Measurements from ENCODE around the gene ACSL3.
"Not testable (repeated sequence)": the region's sequence is repeated elsewhere in the genome, so short reads cannot be mapped to it uniquely, and the experiment has no call there.

The ACSL3 gene

DNA sequence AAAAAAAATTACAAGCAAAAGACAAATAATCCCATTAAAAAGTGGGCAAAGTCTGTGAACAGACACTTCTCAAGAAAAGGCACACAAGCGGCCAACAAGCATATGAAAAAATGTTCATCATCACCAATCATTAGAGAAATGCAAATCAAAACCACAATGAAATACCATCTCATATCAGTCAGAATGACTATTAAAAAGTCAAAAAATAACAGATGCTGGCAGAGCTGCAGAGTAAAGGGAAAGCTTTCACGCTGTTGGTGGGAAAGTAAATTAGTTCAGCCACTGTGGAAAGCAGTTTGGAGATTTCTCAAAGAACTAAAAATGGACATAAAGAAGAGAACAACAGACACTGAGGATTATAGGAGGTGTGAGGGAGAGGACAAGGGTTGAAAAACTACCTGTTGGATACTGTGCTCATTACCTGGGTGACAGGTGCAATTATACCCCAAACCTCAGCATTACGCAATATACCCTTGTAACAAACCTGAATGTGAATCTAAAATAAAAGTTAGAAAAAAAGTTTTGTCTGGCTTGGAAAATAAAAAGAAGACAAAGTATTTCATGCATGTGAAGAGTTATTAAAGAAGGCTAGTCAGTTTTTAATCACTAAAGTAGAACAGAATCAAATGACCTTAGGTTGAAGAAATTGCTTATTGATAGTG is 8.7 kb upstream of the ACSL3 start:
- no peak for DNase-seq

DNA sequence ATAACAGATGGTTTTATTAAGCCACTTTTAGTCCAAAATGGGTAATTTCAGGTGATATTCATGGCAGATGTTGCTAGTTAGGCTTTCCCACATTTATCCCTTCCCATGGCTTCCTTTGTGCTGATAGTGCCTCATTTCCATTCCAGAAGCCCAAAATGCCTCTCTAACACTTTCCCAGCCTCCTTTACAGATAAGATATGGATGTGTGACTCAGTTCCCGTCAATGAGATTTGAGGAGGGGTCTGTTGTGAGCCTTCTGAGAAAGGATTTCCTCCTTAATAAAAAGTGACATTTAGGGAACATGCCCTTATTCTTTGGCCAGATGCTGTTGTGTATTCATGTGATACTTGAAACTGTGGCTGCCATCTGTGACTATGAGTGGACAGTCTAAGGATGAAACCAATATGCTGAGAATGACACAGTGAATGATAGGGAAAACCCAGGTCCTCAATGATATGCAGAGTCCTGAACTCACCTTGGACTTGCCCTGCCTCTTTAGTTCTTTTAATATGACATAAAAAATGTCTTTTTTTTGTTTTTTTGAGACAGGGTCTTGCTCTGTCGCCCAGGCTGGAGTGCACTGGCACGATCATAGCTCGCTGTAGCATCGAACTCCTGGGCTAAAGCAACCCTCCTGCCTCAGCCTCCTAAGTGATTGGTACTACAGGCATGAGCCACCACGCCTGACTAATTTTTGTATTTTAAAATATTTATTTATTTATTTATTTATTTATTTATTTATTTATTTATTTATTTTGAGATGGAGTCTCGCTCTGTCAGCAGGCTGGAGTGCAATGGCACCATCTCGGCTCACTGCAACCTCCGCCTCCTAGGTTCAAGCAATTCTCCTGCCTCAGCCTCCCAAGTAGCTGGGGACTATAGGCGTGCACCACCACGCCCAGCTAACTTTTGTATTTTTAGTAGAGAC is 5.8 kb upstream of the ACSL3 start:
- no peak for DNase-seq

- DNase-seq = peak in 5 of 56 donors; percentile 2 to 18 (median 10)
Measured at GRCh38 chr2:222859786-222860612, 837 bp upstream of the ACSL3 start.

GRCh38 chr2:222861411-222862105 is 722 bp downstream of the ACSL3 start:
- peak in 24 of 56 donors; percentile 16 to 61 (median 42) for DNase-seq

DNA sequence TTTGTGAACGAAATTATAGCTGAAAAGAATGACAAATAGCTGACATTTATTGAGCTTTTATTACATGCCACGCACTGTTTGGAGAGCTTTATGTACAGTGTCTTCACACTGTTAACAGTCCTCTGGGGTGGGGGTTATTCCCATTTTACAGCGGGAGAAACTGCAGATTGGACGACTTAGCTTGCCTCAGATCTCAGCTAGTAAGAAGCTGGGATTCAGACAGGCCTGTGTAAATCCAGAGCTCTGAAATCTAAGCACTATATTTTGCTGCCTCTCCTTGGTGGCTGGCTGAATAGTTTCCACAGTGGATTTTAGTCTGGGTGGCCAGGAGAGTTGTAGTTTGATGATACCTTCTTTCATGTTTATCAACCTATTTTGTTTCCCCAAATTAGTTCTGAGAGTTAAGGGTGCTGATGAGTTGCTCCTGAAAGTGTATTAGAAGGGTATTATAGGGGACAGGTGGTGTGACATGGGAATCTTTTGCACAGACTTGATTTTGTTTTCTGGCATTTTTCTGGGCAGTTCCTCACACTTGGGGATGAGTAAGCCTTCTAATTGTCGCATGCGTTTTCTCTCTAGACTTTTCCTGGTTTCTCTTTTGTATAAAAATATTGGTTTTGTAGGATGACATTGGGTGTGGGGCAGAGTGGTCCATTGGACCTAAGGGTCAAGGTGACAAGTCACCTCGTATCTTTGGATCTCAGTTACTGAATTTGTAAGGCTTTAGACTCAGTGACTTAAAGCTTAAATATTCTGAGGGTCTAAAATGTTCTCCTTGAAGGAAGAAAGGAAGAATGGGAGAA is 1.5 kb downstream of the ACSL3 start:
- peak in 24 of 56 donors; percentile 4 to 64 (median 20) for DNase-seq

DNA sequence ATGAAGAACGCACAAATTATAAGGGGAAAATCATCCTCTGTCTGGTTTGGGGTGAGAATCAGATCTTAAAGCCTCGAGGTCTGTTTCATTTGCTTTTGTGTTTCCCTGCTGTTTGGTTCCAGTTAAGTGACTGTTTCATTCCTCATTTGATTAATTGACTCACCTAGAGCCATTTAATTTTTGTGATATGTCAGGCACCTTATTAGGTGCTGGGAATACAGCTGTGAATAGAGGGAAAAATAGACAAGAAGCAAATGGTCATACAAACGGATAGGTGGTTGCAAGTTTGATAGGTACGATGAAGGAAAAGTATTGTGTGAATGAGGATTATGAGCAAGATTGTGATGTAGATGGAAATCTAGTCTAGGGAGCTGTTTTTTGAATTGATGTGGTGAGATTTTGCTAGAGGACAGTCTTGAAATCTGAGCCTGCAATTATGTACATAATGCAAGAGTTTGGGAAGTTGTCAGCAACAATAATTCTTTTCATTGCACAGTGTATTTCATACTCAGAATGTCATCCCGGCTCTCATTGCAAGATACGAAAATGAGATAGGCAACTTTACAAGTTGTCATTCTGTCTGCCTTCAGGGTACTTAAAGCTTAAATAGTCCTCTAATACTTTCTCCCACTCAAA is 2.2 kb downstream of the ACSL3 start:
- DNase-seq = no peak

DNA sequence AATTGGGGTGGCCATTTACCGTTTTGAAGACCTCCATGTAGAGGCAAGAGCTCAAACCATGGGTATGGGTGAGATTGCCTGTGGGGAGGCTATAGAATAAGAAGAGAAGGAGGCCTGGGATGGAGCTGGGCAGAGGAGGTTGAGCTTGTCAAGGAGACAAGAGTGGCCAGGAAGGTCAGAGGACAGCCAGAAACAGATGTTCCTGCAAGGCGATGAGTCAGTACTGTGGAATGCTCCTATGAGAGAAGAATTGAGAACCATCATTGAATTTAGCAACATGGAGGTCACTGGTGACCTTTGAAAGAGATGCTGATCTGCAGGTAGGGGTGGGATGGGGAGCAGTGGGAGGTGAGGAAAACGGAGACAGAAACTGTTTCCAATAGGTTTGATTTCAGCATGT is 3.5 kb downstream of the ACSL3 start:
- DNase-seq = peak in 1 of 56 donors; percentile 8

DNA sequence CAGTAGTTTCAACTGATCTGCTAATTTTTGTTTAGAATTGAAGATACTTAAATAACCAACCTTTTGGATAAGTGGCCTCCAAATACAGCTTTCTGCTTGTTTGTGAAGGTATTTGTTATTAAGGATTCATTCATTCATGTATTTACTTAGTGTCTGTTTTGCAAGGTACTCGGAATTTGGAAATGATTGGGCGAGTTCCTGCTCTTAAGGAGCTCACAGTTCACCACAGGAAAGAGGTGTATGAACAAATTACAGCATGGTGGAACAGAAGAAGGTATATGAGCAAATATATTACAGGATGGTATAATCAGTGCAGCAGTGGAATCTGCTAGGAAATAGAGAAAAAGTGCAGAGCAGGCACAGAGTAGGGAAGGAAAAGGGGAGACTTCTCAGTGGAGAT is 4.5 kb downstream of the ACSL3 start:
- no peak for DNase-seq

- DNase-seq = no peak
Measured at GRCh38 chr2:222866358-222866960, 5.6 kb downstream of the ACSL3 start.

GRCh38 chr2:222868560-222869251 is 7.9 kb downstream of the ACSL3 start:
- not testable (repeated sequence) for DNase-seq

DNA sequence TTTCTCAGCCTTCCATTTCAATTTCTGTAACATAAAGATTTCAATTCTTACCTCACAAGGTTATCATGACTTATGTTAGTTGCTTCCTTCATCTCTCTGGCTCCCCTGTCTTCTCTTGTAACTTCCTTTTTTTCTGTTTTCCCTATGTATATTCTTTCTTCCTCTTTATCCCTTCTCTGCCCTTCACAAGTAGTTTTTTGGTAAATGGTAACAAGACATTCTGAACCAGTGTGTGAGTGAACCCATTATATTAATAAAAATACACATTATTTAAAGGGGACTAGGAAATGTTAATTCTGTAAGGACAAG is 8.4 kb downstream of the ACSL3 start:
- no peak for DNase-seq

DNA sequence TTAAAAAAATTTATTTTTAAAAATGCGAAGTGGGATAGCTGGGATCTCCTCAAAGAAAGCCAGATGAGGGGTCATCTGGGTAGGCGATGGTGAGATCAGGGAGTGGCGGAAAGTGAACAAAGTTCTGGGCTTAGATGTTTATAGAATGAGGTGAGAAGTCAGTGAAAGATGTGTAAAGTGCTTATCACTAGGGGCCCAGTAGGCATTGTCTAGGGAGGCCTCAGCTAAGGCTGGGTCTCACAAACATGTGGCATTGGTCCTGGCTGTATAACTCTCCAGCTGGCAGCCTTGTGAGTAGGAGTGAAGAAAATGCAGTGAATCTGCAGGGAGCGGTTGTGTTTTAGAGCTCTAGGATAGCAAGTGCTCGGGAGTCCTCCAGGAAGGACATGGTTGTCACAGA is 10.5 kb downstream of the ACSL3 start:
- DNase-seq = no peak

DNA sequence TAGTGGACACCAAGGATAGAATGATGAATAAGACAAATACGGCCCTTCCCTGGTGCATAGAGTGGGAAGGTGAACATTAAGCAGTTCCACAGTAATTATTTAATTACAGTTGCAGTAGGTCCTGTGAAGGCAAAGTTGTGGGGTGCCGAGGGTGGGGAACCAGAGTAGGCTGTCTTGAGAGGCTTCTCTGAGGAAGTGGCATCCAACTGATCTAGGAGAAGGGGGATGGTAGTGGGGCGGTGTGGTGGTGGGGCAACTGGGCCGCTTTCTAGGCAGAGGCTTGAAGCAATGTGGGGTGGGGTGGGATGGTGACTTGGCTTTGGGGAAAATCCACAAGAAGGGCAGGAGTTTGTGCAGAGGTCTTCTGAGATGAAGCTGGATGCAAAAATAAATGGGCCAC is 11.7 kb downstream of the ACSL3 start:
- no peak for DNase-seq

- no peak for DNase-seq
Measured at GRCh38 chr2:222875482-222875881, 14.6 kb downstream of the ACSL3 start.

DNA sequence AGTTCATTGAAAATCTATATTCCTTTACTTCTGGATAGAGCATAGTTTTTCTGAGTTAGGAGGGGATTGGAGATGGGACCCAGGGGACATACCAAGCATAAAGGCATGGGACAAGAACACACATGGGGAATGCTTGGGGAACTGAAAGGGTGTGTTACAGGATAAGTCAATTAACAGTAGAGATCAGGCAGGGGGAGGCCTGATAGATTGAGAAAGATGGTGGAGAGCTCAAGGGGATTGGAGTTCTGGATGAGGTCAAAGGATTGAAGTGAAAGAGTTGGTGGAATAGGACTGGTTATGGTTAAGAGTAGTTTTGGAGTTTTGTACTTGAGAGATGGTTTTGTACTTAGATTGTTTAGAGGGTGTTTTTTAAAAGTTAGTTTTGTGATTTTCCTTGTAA is 16.1 kb downstream of the ACSL3 start:
- no peak for DNase-seq

- DNase-seq = no peak
Measured at GRCh38 chr2:222877556-222878300, 16.9 kb downstream of the ACSL3 start.

DNA sequence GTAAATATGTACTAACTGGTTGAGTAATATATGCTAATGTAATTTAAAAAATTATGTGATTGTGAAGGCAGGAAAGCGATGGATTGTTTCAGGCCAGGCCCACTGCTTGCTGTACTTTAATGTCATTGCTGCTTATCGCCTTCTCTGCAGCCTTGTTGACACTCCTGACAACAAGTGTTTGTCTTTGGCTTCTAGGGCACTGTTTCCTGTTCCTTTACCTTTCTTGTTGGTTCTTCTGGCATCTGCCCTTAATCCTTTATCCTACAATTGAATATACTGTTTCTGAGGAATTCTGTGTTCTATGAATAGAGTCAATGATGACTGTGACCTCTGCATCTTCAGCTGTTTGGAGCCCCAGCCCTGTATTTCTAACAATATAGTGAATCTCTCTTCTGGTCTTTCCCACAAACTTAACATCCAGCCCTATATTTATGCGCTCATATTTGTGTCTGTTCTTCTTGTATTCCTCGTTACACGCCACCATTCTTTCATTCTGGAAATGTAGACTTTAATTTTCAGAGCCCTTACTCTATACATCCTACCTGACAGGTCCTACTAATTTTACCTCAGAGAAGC is 17.6 kb downstream of the ACSL3 start:
- DNase-seq = no peak

Data from amygdala (tissue), 56 donors.